ENCODE data around the gene C1orf21.
"Not testable (repeated sequence)": the region's sequence is repeated elsewhere in the genome, so short reads cannot be mapped to it uniquely, and the experiment has no call there.

C1orf21 gene

DNA sequence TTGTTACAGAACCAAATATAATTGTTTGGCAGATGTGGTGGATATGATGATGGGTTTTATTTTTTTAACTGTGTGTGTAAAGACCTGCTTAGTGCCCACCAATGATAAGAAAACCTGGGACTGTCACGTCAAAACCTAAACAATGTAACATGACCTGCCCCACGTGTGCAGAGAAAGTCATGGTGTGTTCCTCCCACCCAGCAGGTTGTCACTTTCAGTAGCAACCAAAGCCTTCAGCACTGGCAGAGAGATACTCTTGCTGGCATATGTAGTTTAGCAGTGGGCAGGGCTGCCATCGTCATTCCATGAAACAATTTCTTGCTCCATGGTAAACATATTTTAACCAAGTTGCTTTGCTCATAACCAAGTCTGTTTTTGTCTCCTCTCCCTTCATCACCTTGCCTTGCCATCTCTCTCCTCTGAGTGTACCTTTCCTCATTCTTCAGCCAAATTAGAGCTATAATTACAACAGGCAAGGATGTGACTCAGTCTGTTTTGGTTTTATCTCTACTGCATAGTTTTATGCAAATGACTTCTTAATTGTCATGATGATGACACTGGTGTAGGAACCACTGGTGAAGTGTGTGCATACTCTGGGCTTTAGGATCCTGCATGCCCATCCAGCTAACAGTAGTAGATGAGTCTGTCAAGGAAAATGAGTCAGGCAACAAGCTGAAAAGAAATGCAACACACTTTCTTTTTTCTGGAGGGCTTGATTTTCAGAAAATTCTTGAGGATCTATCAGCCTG is 217.5 kb downstream of the C1orf21 start:
- no peak for DNase-seq (ENCODE audit: low read depth)

- no peak for DNase-seq (ENCODE audit: low read depth)
Measured at GRCh38 chr1:184605941-184606340, 219.1 kb downstream of the C1orf21 start.

DNA sequence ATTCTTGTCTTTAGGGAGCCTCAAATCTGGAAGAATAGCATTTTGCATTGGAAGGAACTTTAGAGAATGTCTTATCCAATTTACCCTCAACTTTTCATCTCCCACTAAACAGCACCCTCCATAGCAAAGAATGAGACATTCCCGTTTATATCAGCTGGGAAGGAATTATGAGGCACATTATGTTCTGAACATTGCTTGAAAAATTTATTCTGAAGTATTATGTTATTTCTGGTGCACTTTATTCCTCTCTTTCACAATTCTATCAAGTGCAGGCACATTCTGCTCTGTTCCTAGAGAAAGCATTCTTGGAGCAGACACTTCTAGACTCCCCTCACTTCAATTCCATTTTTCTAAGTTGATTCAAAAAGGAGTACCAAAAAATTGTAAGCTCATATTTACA is 220.0 kb downstream of the C1orf21 start:
- DNase-seq (ENCODE audit: low read depth): no peak

DNA sequence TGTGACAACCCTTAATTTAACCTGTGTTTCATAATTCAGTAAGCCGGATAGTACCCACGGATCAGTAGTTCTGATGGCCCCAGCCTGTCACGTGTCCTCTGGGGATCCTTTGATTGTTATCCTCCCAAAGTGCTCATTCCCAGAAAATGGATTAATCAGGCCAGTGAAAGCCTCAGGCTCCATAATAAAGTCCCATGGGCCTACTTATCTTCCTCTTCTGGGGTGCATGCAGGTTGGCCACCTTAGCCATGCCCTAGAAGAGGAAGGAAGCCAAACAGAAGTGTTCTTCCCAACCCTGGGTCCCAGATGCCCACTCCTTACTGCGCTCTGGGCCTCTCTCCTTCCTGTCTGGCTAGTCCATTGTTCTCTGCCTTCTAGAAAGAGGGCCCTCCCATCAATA is 221.8 kb downstream of the C1orf21 start:
- no peak for DNase-seq (ENCODE audit: low read depth)

GRCh38 chr1:184608990-184609389 is 222.2 kb downstream of the C1orf21 start:
- DNase-seq (ENCODE audit: low read depth): no peak

DNA sequence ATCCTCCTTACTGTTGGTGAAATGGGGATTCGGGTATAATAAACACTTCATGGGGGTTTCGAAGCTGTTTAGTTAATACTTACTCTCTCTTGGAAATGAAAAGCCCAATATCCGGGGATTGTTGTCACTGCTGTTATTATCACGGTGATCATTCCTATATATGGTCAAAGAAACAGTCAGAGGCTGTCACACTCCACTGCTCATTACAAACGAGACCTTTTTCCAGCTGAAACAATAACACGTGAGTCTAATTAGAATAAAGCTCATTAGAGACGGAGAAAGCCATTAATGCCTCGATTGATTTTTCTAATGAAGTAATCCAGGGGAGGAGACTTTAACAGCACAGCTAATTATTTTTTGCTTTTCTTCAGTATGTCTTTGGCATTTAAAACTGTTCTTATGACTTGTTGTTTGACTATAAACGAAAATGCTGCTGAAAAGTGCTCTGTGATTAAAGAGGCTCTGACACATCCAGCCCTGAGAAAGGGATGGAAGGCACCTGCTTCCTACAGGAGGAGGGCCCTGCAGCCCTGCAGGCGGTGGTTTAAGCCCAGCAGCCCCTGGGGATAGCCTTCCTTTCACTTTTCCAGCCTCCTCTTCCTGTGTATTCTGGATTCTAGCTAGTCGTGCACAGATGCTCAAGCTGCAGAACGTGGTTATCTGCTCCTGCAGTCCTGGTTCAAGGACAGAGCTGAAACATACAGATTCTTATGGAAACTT is 224.2 kb downstream of the C1orf21 start:
- DNase-seq (ENCODE audit: low read depth): no peak

DNA sequence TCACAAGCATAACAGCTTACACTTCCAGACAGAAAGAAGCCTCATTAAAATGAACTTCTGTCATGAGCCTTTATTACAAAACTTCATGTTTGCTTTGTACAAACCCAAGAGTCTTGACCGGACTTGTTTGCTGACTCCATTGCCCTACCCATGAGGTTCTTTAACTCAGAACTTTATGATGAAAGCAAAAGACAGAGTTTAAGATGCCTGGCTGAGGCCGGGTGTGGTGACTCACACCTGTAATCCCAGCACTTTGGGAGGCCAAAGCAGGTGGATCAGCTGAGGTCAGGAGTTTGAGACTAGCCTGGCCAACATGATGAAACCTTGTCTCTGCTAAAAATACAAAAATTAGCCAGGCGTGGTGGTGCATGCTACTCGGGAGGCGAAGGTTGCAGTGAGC is 225.4 kb downstream of the C1orf21 start:
- not testable (repeated sequence) for DNase-seq (ENCODE audit: low read depth)

DNA sequence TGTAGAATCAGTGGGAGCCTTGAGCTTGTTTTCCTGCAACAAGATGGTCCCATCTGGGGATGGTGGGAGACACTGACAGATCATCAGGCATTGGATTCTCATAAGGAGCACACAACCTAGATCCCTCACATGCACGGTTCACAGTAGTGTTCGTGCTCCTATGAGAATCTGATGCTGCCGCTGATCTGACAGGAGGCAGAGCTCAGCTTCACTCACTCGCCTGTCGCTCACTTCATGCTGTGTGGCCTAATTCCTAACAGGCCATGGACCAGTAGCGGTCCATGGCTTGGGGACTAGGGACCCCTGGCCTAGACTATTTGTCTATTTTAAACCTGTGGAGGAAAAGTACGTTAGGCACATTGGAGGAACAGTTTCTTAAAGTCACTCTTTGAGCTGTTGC is 227.8 kb downstream of the C1orf21 start:
- no peak for DNase-seq (ENCODE audit: low read depth)

DNA sequence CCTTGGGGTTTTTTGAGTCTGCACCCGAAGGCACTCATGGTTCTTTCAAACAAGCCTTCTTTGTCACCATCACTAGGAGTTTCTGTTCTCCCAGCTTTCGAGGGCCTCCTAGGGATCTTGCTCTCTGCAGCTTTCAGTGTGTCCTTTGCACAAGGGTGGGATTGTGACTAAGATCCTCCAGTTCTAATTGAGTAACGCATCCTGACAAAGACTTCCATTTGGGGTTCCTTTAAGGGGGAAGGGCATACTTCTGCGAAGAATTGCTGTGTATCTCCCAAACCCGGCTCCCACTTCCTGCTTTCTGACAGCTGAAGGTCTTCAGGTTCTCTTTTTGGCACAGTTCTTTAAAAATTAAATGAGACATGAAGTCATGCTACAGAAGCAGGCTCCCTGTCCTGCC is 228.5 kb downstream of the C1orf21 start:
- DNase-seq (ENCODE audit: low read depth): no peak

DNA sequence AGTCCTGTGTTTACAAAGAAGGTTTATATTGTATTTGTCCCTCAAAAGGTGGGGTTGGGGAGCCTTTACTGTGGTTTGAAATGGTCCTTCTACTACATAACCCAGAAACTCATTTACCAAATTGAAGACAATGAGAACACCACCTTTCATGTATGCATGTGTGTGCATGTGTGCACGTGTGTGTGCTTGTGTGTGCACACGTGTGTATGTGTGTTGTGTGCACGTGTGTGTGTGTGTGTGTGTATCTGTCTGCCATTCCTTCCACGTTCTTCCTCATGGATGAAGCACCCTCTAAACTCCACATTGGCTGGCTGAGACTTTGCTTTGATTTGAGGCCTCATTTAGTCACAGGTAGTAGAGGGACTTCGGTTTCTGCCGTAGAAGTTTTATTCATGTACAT is 229.7 kb downstream of the C1orf21 start:
- no peak for DNase-seq (ENCODE audit: low read depth)

DNA sequence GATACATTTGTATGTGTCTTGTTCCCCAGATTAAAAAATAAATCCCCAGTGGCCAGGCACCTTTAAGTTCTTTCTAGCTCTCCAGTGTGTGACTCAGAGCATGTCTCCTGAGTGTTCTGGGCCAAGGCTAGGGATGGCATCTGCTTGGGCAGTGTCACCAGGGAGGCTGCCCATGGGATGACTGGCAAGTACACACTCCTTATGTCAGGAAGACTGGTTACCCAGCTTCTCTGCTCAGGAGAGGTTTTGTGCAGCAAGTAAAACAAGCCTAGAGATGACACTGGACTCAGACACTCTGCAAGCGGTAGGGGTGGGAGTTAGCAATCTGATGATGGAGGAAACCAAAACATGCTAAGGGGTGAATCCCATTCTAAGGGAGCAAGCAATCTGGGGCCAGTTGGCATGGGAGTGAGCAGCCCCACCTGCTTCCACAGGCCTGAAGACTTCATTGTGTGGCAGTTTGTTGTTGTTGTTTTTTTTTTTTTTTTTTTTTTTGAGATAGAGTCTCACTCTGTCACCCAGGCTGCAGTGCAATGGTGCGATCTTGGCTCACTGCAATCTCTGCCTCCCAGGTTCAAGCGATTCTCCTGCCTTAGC is 230.7 kb downstream of the C1orf21 start:
- DNase-seq (ENCODE audit: low read depth): no peak

DNA sequence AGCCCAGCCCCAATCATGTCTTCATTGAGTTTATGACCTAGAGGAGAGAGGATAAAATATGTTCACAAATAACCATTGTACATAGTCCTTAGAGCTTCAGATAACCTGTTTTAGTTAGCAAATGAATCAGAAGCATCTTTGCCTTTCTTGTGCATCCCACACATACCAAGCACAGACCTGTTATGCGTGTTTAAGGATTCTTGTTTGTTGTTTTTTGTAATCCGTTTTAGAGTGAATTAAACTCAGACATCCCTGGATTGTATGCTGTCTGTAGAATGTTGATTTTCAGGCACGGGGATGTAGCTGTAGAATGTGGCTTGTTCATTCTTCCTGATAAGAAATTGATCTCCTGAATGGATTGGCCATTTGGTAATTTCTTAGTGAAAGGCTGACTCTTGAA is 232.0 kb downstream of the C1orf21 start:
- no peak for DNase-seq (ENCODE audit: low read depth)

DNA sequence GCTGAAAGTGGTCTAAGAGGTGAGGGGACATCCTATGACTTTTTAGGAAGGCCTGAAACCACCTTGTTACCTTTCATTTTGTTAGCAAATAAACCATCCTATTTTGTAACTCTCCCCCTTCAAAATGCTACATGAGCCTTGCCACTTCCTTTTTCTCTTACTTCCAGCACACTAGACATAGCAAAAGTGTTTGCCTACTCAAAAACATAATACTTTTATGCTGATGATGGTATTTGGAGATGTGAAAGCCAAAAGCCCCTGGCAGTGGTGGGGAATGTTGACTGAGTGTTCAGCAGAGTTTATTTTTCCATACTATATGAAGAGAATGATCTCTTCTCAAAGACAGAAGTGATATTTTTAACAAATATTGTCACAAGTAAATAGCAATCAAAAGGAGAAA is 233.6 kb downstream of the C1orf21 start:
- no peak for DNase-seq (ENCODE audit: low read depth)

DNA sequence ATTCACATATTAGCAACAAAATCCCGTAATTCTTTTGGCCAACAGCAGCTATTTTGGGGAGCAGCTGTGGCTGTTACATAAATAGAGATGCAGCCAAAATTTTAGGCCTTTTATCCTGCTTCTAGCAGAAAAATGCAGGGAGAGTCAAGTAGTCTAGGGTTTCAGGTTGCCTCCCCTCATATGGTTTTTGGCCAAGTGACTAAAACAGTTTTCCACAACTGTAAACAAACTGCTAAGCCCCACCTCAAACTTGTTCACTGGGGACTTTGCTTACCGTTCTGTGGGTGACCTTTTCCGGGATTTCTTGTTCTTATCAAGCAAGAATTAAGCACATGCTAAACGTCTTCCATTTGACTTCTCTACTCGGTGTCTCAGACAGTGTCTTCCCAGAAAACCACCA is 234.4 kb downstream of the C1orf21 start:
- DNase-seq (ENCODE audit: low read depth): no peak

GRCh38 chr1:184622136-184622823 is 235.5 kb downstream of the C1orf21 start:
- DNase-seq (ENCODE audit: low read depth): no peak

DNA sequence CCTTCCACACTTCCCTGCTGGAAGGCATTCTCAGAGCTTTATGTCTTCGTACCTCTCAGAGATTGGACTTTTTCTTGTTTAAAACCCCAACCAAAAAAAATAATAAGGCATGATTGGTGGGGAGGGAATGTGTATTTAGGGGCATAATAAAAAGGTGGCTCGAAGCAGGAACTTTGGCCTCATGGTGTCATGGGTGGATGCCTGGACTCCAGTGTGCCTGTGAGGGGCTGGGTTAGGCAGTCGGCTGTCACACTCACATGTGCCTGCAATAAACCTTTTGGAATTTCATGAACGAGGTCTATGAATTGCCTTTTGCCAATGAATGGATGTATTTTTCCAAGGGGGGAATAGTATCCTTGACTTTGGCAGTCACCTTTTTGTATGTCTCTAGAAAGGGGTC is 236.6 kb downstream of the C1orf21 start:
- DNase-seq (ENCODE audit: low read depth): no peak

DNA sequence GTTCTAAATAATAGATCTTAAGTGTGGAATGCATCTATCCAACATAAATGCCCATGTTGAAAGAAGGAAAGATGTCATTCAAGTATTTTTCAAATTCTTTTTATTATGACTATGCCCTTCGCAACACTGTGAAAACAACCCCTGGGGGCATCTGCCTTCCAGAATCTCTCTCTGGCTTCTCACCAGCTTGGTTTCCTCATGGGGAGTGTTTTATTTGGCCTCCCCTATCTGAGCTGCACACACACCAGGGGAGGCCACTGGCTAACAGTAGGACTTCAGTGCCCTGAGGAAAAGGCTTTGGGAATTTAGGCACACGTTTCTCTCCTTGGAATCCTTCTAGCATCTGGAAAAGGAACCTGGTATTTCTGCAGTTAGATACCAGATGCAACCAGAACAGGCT is 237.2 kb downstream of the C1orf21 start:
- no peak for DNase-seq (ENCODE audit: low read depth)

DNA sequence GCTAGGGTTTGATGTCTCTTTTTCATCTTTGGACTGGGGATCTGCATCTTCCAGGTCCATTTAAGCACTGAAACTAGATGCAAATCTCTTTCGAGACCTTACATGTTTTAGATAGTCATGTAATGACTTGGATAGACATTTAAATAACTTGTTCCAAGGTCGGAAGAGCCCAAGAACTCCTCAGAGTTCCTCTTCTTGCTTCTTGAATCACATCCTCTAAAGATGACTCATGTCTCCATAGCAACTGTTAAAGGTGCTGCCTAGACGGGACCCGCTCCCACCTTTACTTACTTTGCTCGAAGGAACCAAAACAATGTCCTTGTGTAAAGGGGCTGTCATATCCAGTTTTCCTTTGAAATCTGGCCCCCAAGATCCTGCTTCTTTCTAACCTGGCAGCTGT is 237.8 kb downstream of the C1orf21 start:
- no peak for DNase-seq (ENCODE audit: low read depth)

DNA sequence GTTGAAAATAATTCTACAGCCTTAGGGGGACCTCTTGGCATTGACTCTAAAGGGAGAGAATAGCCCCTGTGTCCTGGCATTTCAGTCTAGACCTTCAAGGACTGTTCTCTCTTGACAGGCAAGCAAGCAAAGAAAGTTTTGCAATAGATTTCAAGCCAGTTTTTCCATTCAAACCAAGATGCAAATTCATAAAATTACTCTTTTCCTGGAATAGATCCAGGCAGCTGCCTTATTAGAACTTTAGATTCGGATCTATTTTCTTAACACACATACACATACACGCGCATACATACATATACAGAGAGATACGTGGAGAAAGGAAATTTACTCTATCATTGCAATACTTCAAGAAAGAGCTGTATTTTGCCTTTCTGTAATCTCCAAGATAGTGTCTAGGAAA is 238.4 kb downstream of the C1orf21 start:
- DNase-seq (ENCODE audit: low read depth): no peak

DNA sequence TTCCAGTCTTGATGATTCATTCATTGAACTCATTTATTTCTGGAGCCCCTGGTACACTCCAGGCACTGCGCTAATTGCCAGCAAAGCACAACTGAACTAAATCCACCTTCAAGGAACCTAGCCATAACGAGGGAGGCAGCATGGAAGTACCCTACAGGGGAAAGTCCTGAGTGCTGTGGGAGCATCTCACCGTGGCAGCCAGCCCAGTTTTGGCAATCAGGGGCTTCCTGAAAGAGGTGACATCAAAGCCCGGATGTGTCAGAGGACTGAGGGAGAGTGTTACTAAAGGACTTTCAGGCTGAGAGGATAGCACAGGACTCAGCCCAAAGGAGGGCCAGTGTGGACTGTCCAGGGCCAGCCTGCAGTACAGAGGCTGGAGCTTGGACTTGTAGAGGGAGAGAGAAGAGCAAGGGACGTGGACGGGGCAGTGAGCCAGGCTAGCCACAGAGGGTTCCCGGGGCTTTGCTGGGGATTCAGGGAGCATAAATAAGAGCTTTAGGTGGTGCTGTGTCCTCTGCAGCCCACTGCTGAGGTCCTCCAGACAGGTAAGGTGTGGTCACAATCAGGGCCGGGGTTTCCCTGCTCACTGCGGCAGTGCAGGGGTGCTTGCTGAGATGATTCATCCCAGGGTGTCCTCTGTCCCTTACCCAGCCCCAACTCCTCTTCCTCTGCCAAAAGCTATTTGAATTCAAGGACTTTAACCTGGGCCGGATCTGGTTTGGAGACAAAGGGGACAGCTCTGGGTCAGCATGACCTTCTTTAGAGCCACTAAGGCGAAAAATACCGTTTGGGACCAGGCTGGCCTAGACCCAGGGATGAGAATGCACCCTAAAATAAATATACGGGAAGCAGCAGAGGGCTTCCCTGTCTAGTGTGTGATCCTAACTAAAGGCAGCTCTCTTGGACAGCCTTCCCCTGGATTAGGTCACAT is 239.5 kb downstream of the C1orf21 start:
- DNase-seq (ENCODE audit: low read depth): no peak

GRCh38 chr1:184627007-184627341 is 240.1 kb downstream of the C1orf21 start:
- no peak for DNase-seq (ENCODE audit: low read depth)

DNA sequence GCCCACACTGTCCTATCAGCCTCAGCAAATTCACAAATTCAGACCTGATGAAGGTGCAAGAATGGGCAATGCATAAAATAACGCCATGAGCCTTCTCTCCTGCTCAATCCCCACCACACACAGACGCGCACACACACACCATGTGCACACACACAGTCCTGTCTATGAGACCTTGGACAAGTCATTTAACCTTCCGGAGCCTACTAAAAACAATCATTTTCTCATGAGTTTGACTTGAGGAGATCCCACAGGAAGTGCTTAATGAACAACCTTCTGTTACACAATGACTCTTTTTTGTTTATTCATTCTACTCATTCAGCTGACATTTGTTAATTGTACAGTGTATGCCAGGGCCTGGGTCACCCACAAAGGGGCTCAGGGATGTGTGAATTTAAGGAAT is 242.4 kb downstream of the C1orf21 start:
- no peak for DNase-seq (ENCODE audit: low read depth)
